Stimulated activated CD4-positive, alpha-beta T cell treated with anti-CD3 and anti-CD28 coated beads, Interleukin-2, amount 100 ng/mL, for 48 hours (primary cell): ENCODE measurements around the gene TAGLN2.
"Not testable (repeated sequence)": the region's sequence is repeated elsewhere in the genome, so short reads cannot be mapped to it uniquely, and the experiment has no call there.

Experiments used
- DNase-seq, 2 donors: peaks; one replicate each; pipeline ENCODE4 v3.0.0-alpha.2; 2020

Gene TAGLN2

DNA sequence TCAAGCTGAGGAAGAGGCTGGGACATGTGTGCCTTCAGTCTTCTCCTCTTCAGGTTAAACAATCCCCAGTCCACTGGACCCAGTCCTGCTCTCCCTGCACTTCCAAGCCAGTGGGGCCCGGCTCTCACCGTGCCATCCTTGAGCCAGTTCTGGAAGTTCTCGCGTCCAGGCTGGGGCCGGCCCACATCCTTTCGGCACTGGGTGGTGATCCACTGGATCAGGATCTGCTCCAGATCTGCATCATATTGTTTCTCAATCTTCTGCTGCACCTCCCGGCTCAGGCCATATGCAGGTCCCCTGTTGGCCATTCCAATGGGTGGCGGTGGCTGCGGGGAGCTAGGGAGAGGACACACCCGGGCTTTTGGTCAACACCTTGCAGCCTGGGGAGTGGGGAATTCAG, 5.1 kb downstream of the TAGLN2 start:
- DNase-seq = no peak

DNA sequence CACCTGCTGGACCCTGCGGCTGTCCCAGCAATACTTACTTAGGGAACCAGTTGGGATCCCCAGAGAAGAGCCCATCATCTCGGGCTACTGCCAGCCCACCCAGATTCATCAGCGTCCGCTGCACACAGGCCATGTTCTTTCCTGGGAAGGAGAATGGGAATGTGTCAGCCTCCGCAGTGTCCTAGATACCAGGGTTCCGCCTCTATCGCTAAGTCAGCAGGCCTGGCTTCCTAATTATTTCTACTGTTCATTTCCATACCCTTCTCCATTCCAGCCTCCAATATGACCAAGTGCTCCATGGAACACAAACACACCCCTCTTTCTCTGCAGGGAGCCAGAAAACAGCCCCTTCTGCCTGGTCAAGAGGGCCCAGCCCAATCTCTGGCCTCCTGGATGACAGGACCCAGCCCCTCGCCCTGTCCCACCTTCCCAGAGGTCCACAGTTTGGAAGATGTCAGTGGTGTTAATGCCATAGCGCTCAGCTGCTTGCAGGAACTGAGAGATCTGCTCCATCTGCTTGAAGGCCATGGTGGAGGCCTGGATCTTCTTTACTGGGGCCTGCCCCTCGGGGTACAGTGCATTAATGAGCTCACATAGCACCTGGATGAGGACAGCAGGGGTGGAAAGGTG, 6.0 kb downstream of the TAGLN2 start:
- DNase-seq = no peak

DNA sequence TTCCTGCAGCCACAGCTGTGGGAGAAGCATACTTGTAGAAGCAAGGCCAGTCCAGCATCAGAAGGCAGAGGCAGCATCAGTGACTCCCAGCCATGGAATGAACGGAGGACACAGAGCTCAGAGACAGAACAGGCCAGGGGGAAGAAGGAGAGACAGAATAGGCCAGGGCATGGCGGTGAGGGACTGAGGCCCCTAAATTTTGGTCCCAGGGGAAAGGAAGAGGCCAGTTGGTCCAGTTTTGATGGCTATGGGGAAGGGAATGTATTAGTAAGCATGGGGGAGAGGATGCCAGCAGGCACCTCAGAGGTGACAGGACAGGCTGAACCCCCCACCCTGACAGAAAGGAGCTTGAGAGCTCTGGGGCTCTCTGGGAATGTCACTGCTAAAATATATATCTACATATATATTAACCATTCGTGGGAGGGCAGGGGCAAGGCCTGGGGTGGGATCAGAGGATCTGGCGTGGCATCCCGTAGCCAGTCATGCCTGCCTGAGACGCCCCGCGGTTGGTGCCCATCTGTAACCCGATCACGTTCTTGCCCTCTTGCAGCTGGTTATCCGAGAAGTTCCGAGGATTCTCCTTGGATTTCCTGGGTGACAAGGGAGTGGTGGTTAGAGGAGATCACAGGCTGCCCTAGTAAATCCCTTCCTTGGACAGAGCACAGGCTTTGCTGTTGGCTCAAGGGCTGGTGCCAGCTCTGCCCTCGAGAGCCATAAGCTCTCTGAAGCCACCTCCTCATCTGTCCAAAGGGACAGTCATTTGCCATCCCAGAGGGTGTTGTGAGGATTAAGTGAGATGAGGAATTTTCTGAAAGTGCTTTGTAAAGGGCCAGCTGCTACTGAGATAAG, 6.7 kb downstream of the TAGLN2 start:
- no peak for DNase-seq

DNA sequence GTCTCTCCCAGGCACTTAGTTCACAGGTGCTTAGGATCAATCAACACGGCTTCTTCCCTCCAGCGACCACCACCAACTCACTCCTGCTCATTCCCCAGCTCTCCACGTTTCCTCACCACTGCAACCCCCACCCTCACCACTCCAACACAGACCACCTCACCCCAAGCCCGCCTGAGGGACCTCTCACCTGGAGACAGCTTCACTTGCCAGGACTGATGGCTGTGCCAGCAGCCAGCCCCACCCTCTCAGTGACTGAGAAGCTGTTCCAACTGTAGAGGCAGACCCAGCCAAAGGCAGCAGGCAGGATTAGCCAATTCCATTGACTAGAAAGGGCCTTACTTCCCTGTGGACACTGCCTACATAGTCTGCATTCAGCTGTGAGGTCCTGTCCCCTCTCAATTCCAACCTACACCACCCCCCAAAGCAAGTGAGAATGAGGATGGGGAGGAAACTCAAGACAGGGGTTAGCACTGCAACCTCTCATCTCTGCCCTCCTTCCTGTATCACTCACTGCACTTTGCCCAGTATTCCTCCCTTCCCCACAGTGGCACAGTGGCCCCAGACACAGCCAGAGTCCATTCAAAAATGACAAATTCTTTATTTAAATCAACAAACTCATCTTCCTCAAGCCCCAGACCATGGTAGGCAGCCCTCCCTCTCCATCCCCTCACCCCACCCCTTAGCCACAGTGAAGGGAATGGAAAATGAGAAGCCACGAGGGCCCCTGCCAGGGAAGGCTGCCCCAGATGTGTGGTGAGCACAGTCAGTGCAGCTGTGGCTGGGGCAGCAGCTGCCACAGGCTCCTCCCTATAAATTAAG, 7.6 kb downstream of the TAGLN2 start:
- DNase-seq = no peak

DNA sequence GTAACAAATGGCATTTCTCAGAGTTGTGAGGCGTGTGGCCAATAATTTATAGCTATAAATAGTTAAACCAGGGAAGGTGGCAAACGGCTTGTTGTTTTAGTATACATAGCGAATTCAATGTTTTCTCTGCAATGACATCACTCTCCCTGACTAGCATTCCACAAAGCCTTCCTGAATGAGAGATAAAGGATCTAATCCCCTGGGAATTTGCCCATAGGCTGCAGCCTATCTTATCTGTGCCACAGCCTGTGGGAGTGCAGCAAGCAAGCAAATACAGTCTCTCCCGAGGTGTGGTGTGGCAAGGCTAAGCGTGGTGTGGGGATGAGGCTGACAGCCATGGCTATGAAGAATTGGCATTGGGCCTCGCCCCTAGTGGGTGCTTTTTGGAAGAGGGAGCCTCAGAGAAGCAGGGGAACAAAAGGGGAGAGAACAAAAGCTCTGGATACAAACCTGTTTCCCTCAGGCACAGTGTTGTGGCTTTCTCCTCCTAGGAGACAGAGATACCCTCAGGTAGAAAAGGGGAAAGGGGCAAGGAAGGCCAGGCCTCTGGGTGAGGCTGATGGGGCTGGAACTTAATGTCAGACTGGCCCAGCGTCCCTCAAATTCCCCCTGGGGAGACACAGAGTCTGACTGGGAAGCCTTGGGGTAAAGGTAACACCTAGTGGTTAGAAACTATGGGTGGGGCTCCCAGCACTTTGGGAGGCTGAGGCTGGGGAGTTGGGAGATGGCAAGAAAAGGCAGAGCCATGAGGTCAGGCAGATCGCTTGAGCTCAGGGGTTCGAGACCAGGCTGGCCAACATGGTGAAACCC, 8.9 kb downstream of the TAGLN2 start:
- no peak for DNase-seq

DNA sequence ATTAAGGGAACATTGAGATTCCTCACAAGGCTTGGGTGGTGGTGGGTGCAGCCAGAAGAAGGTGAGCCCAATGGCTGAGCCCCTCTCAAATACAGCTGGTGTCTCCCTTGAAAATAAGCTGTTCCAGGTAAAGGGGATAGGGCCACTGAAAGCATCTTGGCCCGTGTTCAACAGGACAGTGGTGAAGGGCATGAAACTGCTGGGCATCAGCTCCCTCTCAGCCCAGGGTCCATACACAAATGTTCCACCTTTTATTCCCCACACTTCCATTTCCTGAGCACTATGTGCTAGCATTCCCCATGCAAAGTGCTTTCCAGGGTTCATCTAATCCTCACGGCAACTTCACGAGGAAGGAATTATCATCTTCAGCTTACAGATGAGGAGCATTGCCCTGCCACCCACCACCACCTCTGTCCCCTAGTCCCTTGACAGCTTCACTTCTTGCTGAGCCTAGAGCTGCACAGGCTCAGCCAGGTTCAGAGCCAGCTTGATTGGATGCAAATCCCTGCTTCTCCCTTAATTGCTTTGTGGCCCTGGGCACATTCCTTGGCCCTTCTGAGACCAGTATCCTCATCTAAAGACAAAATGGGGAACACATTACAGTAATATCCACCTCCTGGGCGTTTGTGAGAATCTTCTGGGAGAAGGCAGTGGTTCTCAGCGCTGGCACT, 9.6 kb downstream of the TAGLN2 start:
- DNase-seq = no peak

DNA sequence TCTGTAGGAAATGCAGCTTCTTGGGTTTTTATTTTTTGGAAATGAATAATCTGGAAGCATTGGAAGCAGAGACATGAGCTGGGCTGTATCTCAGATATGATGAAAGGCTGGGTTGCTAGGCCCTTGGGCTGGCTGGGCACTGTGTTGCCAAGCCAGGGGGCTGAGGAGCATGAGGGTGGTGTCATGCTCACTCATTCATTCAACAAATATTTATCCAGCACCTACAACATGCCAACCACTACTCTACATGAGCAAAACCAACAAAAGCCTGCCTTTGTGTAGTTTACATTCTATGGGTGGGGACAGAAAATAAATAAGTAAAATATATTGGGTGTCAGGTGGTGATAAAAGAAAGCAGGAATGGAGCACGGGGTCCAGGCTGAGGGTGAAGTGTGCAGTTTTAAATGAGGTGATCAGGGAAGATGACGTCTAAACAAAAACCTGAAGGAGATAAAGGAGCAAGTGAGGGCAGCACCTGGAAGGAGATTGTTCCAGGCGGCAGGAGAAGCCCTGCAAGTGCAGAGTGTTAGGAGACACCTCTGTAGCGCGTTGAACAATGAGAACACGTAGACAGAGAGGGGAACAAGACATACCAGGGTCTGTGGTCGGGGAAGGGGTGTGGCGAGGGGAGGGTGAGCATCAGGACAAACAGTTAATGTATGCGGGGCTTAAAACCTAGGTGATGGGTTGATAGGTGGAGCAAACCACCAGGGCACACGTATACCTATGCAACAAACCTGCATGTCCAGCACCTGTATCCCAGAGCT, 10.9 kb downstream of the TAGLN2 start:
- DNase-seq = no peak

DNA sequence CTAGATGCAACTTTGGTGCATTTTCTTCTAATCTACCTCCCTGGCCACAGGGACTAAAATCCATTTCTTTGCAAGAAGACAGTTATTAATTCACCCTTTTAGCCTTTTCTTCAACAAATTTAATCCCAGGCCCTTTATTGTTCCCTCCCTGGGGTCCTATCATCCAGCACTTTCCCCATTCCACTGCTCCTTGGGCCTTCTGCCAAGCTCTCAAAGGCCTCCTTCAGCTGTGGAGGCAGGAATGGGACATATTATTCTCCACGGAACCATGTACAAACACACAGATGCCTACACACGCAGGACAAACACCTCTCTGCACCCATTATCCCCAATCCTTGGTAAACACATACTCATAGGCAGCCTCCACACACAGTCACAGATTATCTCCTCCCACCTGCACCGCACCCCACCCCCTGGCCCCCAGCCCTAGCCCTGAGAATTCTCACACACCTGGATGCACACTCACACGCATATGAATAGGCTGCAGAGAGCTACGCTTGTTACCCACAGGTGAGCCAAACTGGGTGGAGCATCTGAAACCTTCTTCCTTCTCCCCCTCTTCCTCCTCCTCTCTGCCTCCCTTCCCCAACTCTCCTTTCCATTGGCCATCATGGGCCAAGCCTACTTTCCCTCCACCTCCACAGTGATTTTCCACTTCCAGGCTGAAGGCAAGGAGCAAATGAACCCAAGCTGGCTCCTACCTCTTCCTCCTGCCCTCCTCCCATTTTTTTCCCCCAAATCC, 11.7 kb downstream of the TAGLN2 start:
- DNase-seq = no peak

DNA sequence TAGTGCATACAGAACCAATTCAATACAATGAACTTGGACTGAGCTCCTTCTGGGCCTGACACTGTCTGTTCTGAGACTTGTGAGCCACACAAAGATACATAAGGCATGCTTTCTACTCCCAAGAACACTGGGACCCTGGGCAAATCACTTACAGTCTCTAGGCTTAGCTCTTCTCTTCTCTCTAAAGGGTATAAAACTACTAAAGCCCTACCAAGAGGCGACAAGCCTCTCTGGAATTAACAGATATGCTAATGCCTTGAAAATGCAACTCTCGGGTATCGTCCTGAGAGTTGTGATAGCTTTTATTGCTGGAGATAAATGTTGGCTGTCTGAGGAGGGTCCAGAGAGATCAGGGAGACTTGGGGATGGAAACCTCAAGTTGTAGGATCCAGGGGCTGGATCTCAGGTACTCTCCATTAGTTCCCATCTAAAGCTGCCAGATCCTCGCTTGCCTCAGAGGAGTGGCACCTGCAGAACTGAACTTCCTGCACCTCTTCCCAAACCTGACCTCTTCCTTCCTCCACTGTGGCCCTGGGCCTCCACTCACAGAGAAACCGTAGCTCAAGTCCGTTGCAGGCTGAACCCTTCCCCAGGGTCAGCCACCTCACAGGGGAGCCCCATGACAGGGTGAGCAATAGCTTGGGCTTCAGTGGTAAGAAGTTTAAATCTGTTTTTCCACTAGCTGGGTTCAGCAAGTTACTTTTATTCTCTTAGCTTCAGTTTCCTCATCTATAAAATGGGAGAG, 13.8 kb downstream of the TAGLN2 start:
- DNase-seq = no peak

DNA sequence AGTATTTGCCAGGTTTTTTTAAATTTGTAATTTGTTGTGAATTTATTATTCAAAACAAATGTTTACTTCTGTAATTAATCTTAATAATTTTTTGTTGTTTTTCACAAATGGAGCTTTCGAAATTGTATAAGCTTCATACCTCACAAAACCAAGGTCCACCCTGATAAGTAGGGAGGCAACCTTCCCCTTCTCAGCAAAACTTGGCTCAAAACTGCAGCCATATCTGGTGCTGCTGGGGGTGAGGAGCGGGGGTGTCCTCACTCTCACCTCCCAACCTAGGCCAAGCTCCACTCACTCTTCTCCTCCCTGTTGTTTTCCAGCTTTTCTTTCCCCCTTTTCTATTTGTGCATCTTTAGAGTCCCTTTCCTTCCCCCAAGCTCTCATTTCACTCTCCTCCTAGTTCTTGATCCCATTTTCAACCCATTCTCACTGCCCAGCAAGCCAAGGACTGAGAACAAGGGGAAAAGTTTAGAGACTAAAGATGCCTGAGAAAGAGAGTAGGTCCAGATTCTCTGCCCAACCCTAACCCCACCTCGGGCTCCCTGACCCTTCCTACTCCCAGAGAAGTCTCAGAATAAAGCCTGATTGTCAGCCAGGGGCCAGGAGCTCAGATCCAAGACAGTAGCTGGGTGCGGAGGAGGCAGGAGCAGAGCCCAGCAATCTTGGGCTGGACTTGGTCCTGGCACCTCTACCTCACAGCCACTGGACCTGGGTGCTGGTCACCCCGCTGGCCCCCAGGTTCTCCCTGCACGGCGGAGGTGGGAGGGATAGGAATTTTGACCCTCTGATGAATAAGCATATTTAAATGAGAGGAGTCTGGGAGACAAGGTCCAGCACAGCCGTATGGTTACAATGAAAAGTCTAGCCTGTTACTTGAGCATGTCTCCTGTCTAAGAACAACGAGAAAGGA, 17.0 kb downstream of the TAGLN2 start:
- DNase-seq = no peak

DNA sequence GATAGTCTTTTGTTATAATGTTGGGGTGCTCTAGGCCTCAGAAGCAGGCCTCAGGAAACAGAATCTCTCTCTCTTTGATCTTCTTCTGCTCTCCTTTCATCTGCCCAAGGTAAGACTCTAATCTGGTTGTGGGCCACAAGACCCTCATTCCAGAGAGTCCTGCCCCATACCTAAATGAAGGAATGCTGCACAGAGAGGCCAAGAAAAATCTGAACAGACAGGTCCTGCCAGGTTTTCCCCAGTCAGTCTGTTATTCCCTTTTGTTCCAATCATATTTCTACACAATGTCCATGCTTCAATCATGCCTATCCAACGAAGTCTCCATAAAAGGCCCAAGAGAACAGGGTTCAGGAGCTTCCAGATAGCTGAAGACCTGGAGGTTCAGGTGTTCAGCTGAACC, 18.3 kb downstream of the TAGLN2 start:
- DNase-seq = no peak

DNA sequence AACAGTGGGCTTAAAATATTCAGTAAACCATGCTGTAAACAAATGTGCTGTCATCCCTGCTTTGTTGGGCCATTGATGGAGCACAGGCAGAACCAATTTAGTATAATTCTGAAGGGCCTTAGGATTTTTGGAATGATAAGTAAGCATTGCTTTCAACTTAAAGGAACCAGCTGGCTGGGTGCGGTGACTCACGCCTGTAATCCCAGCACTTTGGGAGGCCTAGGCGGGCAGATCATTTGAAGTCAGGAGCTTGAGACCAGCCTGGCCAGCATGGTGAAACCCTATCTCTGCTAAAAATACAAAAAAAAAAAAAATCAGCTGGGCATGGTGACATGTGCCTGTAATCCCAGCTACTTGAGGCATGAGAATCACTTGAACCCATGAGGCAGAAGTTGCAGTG, 21.3 kb downstream of the TAGLN2 start:
- not testable (repeated sequence) for DNase-seq

DNA sequence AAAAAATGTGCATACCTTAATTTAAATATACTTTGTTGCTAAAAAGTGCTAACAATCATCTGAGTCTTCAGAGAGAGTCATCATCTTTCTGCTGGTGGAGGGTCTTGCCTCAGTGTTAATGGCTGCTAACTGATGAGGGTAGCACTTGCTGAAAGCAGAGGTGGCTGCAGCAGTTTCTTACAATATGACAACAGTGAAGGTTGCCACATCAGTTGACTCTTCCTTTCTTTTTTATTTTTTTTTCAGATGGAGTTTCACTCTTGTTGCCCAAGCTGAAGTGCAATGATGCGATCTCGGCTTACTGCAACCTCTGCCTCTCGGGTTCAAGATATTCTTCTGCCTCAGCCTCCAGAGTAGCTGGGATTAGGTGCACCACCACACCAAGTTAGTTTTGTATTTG, 22.8 kb downstream of the TAGLN2 start:
- no peak for DNase-seq

DNA sequence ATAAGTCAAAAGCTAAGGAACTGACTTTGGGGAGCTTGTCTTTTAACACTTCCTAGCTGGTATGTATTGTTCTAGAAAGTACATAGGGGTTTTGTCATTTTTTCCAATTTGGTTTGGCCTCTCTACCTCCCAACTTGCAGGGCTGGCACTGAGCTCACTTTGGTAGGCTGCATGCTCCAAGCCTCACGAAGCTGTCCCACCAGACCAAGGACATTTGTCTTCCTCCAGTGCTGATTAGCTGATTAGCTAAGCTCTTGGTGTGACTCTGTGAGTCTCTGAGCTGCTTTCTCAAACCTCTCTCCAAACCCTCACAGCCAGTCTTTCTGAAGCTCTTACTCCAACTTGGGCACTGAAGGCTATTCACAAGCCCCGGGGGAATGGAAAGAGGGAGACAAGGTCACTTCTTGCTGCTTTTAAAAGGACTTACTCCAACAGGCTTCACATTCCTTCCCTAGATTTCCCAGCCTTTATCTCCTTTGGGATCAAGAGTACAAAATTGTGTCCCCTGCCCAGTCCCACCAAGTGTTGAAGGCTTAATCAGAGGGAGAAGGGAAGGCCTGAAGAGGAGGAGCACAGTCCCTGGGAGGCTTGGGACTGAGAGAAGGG, 24.4 kb downstream of the TAGLN2 start:
- DNase-seq = no peak

DNA sequence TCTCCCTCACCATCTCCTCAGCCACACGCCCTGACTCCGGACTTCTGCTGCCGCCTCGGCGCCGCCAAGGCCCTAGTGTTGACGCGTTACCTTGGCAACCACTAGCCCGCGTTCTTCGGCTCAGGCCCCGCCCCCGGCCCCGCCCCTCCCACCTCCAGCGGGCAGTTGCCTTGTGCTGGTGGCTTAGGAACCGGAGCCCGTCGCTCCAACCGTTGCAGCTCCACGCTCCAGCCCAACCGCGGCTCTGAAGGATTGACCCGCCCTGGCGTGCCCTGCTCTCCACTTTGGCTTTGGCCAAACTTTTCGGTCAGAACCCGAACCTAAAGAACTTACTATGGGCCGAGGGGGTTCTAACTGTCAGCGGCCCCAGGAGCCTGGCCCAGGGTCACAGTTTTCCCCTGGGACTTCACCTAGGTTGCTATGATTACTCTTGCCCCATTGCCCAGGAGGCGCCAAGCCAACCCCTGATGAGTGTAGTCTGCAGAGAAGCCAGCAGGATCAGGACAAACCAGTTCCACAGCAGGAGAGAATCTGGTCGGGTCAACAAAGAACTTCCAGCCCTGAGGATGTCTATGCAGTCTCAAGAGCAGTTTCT, 25.1 kb downstream of the TAGLN2 start, which contains the start of gene CFAP45:
CFAP45 (minus strand) TSS at position 80 of the 595 bp plus-strand sequence; CDS start at position 13, 67 bp downstream.
- no peak for DNase-seq

DNA sequence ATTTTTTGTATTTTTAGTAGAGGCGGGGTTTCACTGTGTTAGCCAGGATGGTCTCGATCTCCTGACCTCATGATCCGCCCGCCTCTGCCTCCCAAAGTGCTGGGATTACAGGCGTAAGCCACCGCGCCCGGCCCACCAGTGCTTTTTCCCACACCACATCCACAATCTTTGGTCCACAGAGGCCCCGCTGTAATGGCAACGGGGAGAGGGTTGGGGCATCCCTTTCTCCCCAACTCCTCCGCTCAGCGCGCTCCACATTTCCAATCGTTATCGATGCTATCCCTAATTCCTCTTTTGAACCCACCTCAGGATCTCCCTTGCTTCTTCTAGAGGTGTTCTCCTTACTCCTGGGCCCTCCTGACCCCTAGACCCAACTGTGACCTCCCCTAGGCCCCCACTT, 25.7 kb downstream of the TAGLN2 start:
- not testable (repeated sequence) for DNase-seq

DNA sequence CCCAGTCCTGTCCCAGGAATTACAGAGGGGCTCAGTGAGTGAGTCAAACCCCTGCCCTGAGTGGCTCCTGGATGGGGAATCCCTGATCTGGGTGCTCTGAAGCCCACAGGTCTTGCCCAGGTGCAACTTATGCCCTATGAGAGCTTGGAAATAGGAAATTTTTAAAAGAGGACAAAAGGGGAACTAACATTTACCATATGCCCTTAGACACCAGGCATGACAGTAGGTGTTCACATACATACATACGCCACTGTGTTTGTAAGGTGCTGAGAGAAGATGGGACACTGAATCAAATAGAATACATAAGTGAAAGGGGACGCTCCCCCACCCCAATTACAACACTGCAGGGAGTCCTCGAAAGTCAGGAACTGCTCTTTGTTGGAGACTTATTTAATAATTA, 26.8 kb downstream of the TAGLN2 start:
- no peak for DNase-seq

DNA sequence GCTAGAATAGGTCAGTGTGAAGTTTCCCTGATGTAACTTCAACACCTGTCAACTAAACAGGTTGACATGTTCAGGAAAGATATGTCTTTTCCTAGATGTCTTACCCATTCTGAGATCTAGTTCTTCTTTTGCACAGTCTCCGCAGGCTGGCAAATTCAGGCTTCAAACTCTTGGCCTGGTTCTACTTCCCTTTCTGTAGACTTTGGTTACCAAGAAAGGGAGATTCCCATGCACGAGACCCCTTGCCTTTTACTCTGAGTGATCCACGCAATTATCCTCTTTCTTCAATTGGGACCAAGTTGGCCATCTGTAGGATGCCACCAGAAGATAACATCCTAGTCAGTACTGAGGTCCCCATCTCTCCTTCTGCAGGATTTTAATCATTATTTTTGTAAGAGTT, 27.3 kb downstream of the TAGLN2 start:
- DNase-seq = no peak
